K562 (cell line): ENCODE data around the gene PDE6H. TPM values are rescaled to one million over a fixed set of nuclear protein-coding genes. Genes with fewer than 3 reads are reported as not detected.
A peak's percentile ranks its signal among the peaks of the same experiment; 100 is the strongest.

Source experiments
- E2F8 ChIP-seq: fragments of 450-650 bp; IDR thresholded peaks from 2 replicates; pipeline ENCODE4 v1.7.1; 2018; ENCODE audit warnings: mild to moderate bottlenecking, low read depth; ENCODE audit not compliant: partially characterized antibody
- GMEB1 ChIP-seq: fragments of 250-450 bp; sonication (Bioruptor Pico); IDR thresholded peaks from 2 replicates; pipeline ENCODE4 v1.4.0; 2020; ENCODE audit warnings: mild to moderate bottlenecking
- MYBL2 ChIP-seq, 2 experiments: fragments of 450-650 bp in 1 of 2; sonication (generic) in 1 of 2; formaldehyde crosslinking in 1 of 2; IDR thresholded peaks; 2 replicates each; pipeline versions ENCODE4 v1.6.1 to v1.8.1; 2017 to 2022; ENCODE audit warnings: borderline replicate concordance in 1 of 2, inconsistent platforms in 1 of 2, low read depth in 1 of 2, mild to moderate bottlenecking in 1 of 2, missing genetic modification reagents in 1 of 2, moderate library complexity in 1 of 2
- NFIX ChIP-seq: fragments of 250-450 bp; sonication (Bioruptor Pico); IDR thresholded peaks from 2 replicates; pipeline ENCODE4 v1.4.0; 2020; ENCODE audit warnings: low read depth, mild to moderate bottlenecking, moderate library complexity
- PBX2 ChIP-seq, 2 experiments: IDR thresholded peaks in 1 of 2; conservative IDR thresholded peaks in 1 of 2; 2 replicates each; pipeline ENCODE4 v1.6.1; 2016; ENCODE audit warnings: low read depth in 2 of 2, mild to moderate bottlenecking in 1 of 2, missing compliant biosample characterization in 1 of 2, missing genetic modification characterization in 1 of 2, moderate library complexity in 1 of 2
- THRB ChIP-seq: fragments of 450-650 bp; formaldehyde crosslinking; conservative IDR thresholded peaks from 2 replicates; pipeline ENCODE4 v1.4.0; 2022; ENCODE audit warnings: mild to moderate bottlenecking, missing genetic modification characterization
- TOE1 ChIP-seq, 2 experiments: fragments of 450-650 bp in 1 of 2; sonication (generic) in 1 of 2; formaldehyde crosslinking in 1 of 2; IDR thresholded peaks; 2 replicates each; pipeline versions ENCODE4 v1.7.1 to v1.8.0; 2016 to 2022; ENCODE audit warnings: borderline replicate concordance in 2 of 2, mild to moderate bottlenecking in 2 of 2, antibody characterized with exemption in 1 of 2, inconsistent platforms in 1 of 2, low read depth in 1 of 2, missing genetic modification reagents in 1 of 2, moderate library complexity in 1 of 2
- ZFP36 ChIP-seq: fragments of 150-350 bp; IDR thresholded peaks from 2 replicates; pipeline ENCODE4 v1.6.1; 2018; ENCODE audit warnings: low read length, low read depth; ENCODE audit not compliant: partially characterized antibody
- ZHX1 ChIP-seq: fragments of 150-350 bp; conservative IDR thresholded peaks from 2 replicates; pipeline ENCODE4 v1.6.1; 2014; ENCODE audit warnings: low read length
- polyA plus RNA-seq, 8 experiments: library from polyadenylated mRNA; depleted of rRNA in 4 of 8; stranded (reverse) in 5 of 8; unstranded in 3 of 8; fragments of >200 nt; fragmentation: Nextera tagmentation in 2 of 8; fragmentation: Illumina TruSeq in 1 of 8; extraction: Ambion mirVana in 2 of 8; extraction: Trizol in 1 of 8; gene quantifications; 2 replicates each; pipeline versions ENCODE4 v1.2.1 to v1.2.3, GENCODE V29; 2011 to 2014; ENCODE audit warnings: inconsistent platforms in 1 of 8, missing spikeins in 1 of 8
- total RNA-seq, 7 experiments: library from RNA; depleted of rRNA in 6 of 7; stranded (reverse); fragments of >200 nt in 6 of 7; fragmentation: Illumina TruSeq in 2 of 7; extraction: Trizol in 2 of 7; gene quantifications; 2 replicates each; pipeline versions ENCODE4 v1.2.1 to v1.2.3, GENCODE V29; 2011 to 2021; ENCODE audit warnings: low replicate concordance in 1 of 7

PDE6H gene
- total and polyA plus RNA-seq, 9 of the 15 experiments (the other 6 are each of a cell fraction or from before 2014, with no cell fraction given) = 0.15 TPM; not detected in 8

GRCh38 chr12:14948672-14949071 is 24.2 kb upstream of the PDE6H start (continued):
- TF ChIP-seq E2F8 (no peak), TOE1 (IDR thresholded peaks at IDR 0.05; ENCODE audit: borderline replicate concordance) (no peak), TOE1 (CRISPR knock-in tag; IDR thresholded peaks at IDR 0.05; ENCODE audit: borderline replicate concordance, low read depth) (no peak), GMEB1 (CRISPR knock-in tag) (0 out of 2 replicates have a peak, but pooled peaks have one; percentile 15), ZFP36 (peak; percentile 10), MYBL2 (IDR thresholded peaks at IDR 0.05; ENCODE audit: low read depth) (no peak), MYBL2 (CRISPR knock-in tag; IDR thresholded peaks at IDR 0.05; ENCODE audit: borderline replicate concordance) (no peak), THRB (CRISPR knock-in tag) (0 out of 2 replicates have a peak, but pooled peaks have one; percentile 50), PBX2 (CRISPR knock-in tag; IDR thresholded peaks at IDR 0.05; ENCODE audit: low read depth) (no peak), PBX2 (tag; conservative IDR thresholded peaks at IDR 0.05; ENCODE audit: low read depth) (no peak), ZHX1 (no peak), NFIX (CRISPR knock-in tag) (no peak)
